ENCODE data around the gene ZNF276.
A peak's percentile ranks its signal among the peaks of the same experiment; 100 is the strongest.

The ZNF276 gene

GRCh38 chr16:89723279-89724250 is 2.2 kb downstream of the ZNF276 start:
- TF ChIP-seq, protein P1, sequence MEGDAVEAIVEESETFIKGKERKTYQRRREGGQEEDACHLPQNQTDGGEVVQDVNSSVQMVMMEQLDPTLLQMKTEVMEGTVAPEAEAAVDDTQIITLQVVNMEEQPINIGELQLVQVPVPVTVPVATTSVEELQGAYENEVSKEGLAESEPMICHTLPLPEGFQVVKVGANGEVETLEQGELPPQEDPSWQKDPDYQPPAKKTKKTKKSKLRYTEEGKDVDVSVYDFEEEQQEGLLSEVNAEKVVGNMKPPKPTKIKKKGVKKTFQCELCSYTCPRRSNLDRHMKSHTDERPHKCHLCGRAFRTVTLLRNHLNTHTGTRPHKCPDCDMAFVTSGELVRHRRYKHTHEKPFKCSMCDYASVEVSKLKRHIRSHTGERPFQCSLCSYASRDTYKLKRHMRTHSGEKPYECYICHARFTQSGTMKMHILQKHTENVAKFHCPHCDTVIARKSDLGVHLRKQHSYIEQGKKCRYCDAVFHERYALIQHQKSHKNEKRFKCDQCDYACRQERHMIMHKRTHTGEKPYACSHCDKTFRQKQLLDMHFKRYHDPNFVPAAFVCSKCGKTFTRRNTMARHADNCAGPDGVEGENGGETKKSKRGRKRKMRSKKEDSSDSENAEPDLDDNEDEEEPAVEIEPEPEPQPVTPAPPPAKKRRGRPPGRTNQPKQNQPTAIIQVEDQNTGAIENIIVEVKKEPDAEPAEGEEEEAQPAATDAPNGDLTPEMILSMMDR (IDR thresholded peaks at IDR 0.05; ENCODE audit: low read depth, low read length): no peak
- DNase-seq (ENCODE audit: low read depth, low spot score): peak; percentile 45
- no peak overlapping the region for H3K4me3 ChIP-seq (ENCODE audit: low read depth, low read length)
- in situ Hi-C loops (cut with HindIII; ENCODE audit: low sequenced_read_pairs): no loop called here

DNA sequence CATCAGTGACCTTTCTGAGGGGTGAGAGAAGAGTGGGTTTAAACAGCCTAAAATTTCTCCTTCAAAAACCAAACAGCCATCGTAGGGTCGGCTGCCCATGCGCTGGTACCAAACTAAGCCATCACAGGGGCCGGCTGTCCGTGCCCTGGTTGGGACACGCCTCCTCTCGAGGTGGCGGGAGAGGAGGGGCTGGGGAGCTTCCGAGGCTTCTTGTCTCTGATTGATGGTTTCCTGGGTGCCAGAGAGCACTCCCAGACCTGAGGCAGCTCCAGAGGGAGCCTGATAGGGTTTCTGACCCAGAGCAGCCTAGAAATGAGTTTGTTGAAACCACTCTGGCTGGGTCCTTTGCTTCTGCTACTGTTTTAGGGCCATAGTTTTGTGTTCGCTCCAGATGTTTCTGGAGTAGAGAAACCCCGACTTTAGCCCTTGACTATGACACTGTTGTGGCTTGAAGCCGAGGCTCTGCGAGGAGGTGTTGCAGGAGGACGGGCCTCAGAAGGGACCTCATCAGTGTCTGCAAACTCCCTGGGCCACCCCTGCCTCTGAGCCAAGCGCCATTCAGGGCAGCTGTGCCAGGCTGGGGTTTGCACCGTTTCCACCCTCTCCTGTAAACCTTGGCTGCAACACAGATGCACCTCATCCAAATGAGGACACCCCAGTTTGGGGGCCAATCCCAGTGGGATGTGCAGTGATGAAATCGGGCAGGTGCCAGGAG is 6.2 kb downstream of the ZNF276 start:
- in situ Hi-C loops (cut with HindIII; ENCODE audit: low sequenced_read_pairs): no loop called here
- DNase-seq (ENCODE audit: low read depth, low spot score): no peak
- TF ChIP-seq, protein P1 (IDR thresholded peaks at IDR 0.05; ENCODE audit: low read depth, low read length): no peak
- H3K4me3 ChIP-seq (ENCODE audit: low read depth, low read length): no peak overlapping the region

DNA sequence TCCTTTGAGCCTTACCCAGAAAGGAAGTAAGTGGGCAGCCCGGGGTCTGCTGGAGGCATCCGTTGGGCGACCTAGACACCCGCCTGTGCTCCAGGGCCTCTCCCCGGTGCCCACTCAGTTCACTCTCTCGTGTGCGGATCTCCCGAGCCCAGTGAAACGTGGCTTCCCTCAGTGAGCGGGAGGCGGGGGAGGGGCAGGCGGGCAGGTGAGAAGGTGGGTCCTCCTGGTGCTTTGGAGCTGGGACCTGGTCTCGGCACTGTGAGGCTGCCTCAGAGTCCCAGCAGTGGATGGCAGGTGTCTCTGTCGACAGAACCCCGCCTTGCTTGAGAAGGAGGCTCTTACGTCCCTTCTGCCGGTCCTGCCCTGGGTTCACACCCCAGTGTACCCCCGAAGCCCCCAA is 8.0 kb downstream of the ZNF276 start:
- DNase-seq (ENCODE audit: low read depth, low spot score): no peak
- in situ Hi-C loops (cut with HindIII; ENCODE audit: low sequenced_read_pairs): no loop called here
- TF ChIP-seq, protein P1 (IDR thresholded peaks at IDR 0.05; ENCODE audit: low read depth, low read length): no peak
- H3K4me3 ChIP-seq (ENCODE audit: low read depth, low read length): no peak overlapping the region

DNA sequence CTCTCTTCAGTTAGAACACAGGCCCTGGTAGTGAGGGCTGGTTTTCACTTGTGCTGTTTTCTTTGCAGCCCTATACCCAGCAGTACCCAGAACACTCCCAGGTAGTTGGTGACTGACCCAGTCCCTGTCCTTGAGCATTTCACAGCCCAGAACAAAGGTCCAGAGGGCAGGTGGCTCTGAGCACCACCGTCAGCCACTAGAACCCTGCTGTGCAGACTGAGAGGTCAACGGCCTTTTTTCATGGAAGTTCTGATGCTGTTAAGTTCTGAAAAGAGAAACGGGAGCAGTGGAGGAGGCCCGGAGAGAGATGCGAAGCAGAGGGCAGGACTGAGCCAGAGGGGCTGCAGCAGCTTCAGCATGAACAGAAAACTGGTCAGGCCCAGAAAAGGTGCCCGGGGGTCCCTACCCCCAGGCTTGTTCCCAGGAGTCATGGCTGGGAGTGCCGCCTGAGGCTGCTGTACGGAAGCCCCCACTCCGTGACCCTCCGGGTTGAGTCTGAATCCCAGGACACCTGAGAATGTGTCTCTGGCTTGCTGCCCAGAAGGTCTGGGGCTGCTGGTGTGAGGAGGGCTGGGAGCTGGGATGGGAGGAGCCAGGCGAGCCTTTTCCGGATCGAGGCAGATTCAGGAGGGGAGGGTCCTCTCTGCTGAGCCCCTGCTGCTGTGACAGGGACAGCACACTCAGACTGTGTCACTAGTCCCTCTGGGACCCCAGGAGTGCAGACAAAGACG is 8.7 kb downstream of the ZNF276 start:
- no peak overlapping the region for H3K4me3 ChIP-seq (ENCODE audit: low read depth, low read length)
- in situ Hi-C loops (cut with HindIII; ENCODE audit: low sequenced_read_pairs): no loop called here
- TF ChIP-seq, protein P1 (IDR thresholded peaks at IDR 0.05; ENCODE audit: low read depth, low read length): no peak
- DNase-seq (ENCODE audit: low read depth, low spot score): no peak

- TF ChIP-seq, protein P1 (IDR thresholded peaks at IDR 0.05; ENCODE audit: low read depth, low read length): no peak
- DNase-seq (ENCODE audit: low read depth, low spot score): no peak
- in situ Hi-C loops (cut with HindIII; ENCODE audit: low sequenced_read_pairs): no loop called here
- no peak overlapping the region for H3K4me3 ChIP-seq (ENCODE audit: low read depth, low read length)
Measured at GRCh38 chr16:89730610-89731234, 9.4 kb downstream of the ZNF276 start.

Data from astrocyte of the spinal cord (primary cell).